Smooth muscle cell of the brain vasculature (primary cell): ENCODE measurements around the gene LRRC43.
A peak's percentile ranks its signal among the peaks of the same experiment; 100 is the strongest.
"Not testable (repeated sequence)": the region's sequence is repeated elsewhere in the genome, so short reads cannot be mapped to it uniquely, and the experiment has no call there.

Experiments used
- DNase-seq: peaks from one replicate; pipeline ENCODE4 v3.0.0-alpha.2; 2012; ENCODE audit warnings: low read depth, low spot score

The LRRC43 gene

GRCh38 chr12:122194804-122195203 lies 11.9 kb downstream of the LRRC43 start:
- DNase-seq, result no peak

- no peak for DNase-seq
These were observed 12.5 kb downstream of the LRRC43 start for GRCh38 chr12:122195405-122195804.

- DNase-seq, result no peak
These were observed 14.7 kb downstream of the LRRC43 start for GRCh38 chr12:122197612-122197966.

GRCh38 chr12:122199484-122200355 lies 16.8 kb downstream of the LRRC43 start:
- DNase-seq, result no peak

GRCh38 chr12:122200541-122201175 lies 17.7 kb downstream of the LRRC43 start:
- DNase-seq, result no peak

- DNase-seq, result no peak
These were observed 18.5 kb downstream of the LRRC43 start for GRCh38 chr12:122201381-122201780.

- DNase-seq, result no peak
These were observed 19.1 kb downstream of the LRRC43 start for GRCh38 chr12:122202017-122202416.

GRCh38 chr12:122202811-122203210 lies 19.9 kb downstream of the LRRC43 start:
- DNase-seq, result not testable (repeated sequence)

GRCh38 chr12:122203301-122204166 lies 20.6 kb downstream of the LRRC43 start, which contains the start of gene B3GNT4:
TSS of gene B3GNT4 (plus strand) at chr12:122203709. CDS start at chr12:122204619, 910 bp downstream.
- DNase-seq, result no peak

- DNase-seq, result no peak
These were observed 21.5 kb downstream of the LRRC43 start for GRCh38 chr12:122204167-122205052.

- DNase-seq, result no peak
These were observed 22.4 kb downstream of the LRRC43 start for GRCh38 chr12:122205053-122205925.

GRCh38 chr12:122206111-122206881 lies 23.4 kb downstream of the LRRC43 start:
- DNase-seq, result no peak

GRCh38 chr12:122206976-122207375 lies 24.1 kb downstream of the LRRC43 start:
- DNase-seq, result no peak

- no peak for DNase-seq
These were observed 24.5 kb downstream of the LRRC43 start for GRCh38 chr12:122207391-122207790.

- no peak for DNase-seq
These were observed 25.3 kb downstream of the LRRC43 start for GRCh38 chr12:122208073-122208820.

- no peak for DNase-seq
These were observed 32.8 kb downstream of the LRRC43 start for GRCh38 chr12:122215771-122216170.

GRCh38 chr12:122216445-122216844 lies 33.5 kb downstream of the LRRC43 start:
- no peak for DNase-seq

- DNase-seq, result peak; percentile 98
These were observed 42.9 kb downstream of the LRRC43 start, which contains the start of gene DIABLO for GRCh38 chr12:122225683-122226365. TSS of gene DIABLO (minus strand) at chr12:122226052. CDS start at chr12:122226014, 38 bp downstream.
